Liver (tissue), 9 donors: ENCODE data around the gene HRCT1. TPM values are rescaled to one million over a fixed set of nuclear protein-coding genes. Genes with fewer than 3 reads are reported as not detected.

Experiments used
- DNase-seq: peaks from one replicate; pipeline ENCODE4 v3.0.0-alpha.2; 2017; ENCODE audit warnings: low spot score
- H3K27ac ChIP-seq, 2 donors: one replicate each; pipeline ENCODE4 v1.7.0; 2013; ENCODE audit warnings: inconsistent platforms in 2 of 2, low read length in 2 of 2, control low read depth in 1 of 2, low read depth in 1 of 2, mild to moderate bottlenecking in 1 of 2
- H3K27me3 ChIP-seq, 4 donors: one replicate each; pipeline versions ENCODE4 v1.6.1 to v1.7.0; 2013; ENCODE audit warnings: low read length in 3 of 4, inconsistent platforms in 1 of 4, mild to moderate bottlenecking in 1 of 4, moderate library complexity in 1 of 4; ENCODE audit not compliant: control insufficient read depth in 4 of 4, insufficient read depth in 4 of 4
- H3K36me3 ChIP-seq, 4 donors: one replicate each; pipeline versions ENCODE4 v1.6.1 to v1.7.0; 2013; ENCODE audit warnings: low read length in 3 of 4, mild to moderate bottlenecking in 3 of 4, low read depth in 1 of 4, moderate library complexity in 1 of 4; ENCODE audit not compliant: control insufficient read depth in 4 of 4, insufficient read depth in 3 of 4
- H3K4me1 ChIP-seq, 4 donors: one replicate each; pipeline versions ENCODE4 v1.6.1 to v1.7.0; 2013; ENCODE audit warnings: low read length in 3 of 4, mild to moderate bottlenecking in 3 of 4, moderate library complexity in 1 of 4; ENCODE audit not compliant: control insufficient read depth in 4 of 4, insufficient read depth in 4 of 4
- H3K4me3 ChIP-seq, 3 donors: one replicate each; pipeline versions ENCODE4 v1.6.1 to v1.7.0; 2013; ENCODE audit warnings: low read length in 3 of 3, control low read depth in 1 of 3, low read depth in 1 of 3, mild to moderate bottlenecking in 1 of 3
- H3K9ac ChIP-seq, 2 donors: one replicate each; pipeline ENCODE4 v1.7.0; 2013; ENCODE audit warnings: low read length in 2 of 2, mild to moderate bottlenecking in 2 of 2, moderate library complexity in 2 of 2, control low read depth in 1 of 2, low read depth in 1 of 2
- H3K9me3 ChIP-seq, 4 donors: one replicate each; pipeline versions ENCODE4 v1.6.1 to v1.7.0; 2013; ENCODE audit warnings: low read length in 3 of 4; ENCODE audit not compliant: control insufficient read depth in 4 of 4
- ATF3 ChIP-seq: IDR thresholded peaks from 2 replicates; pipeline ENCODE4 v1.6.1; 2016; ENCODE audit warnings: antibody characterized with exemption
- CTCF ChIP-seq: fragments of 150-350 bp; IDR thresholded peaks from 2 replicates; pipeline ENCODE4 v1.5.1; 2017; ENCODE audit warnings: improper control_type of control experiment, low read depth, low read length; ENCODE audit not compliant: missing input control
- EGR1 ChIP-seq, 2 donors: IDR thresholded peaks; 2 replicates each; pipeline ENCODE4 v1.6.1; 2016 to 2018; ENCODE audit warnings: antibody characterized with exemption in 2 of 2, low read depth in 2 of 2
- FOXA1 ChIP-seq: IDR thresholded peaks from 2 replicates; pipeline ENCODE4 v1.6.1; 2016; ENCODE audit warnings: antibody characterized with exemption
- FOXA2 ChIP-seq: IDR thresholded peaks from 2 replicates; pipeline ENCODE4 v1.6.1; 2016; ENCODE audit warnings: antibody characterized with exemption
- GABPA ChIP-seq, 2 donors: IDR thresholded peaks in 1 of 2; conservative IDR thresholded peaks in 1 of 2; 2 replicates each; pipeline ENCODE4 v1.6.1; 2016; ENCODE audit warnings: antibody characterized with exemption in 2 of 2, mild to moderate bottlenecking in 1 of 2, moderate library complexity in 1 of 2
- HNF4A ChIP-seq, 2 donors: conservative IDR thresholded peaks; 2 replicates each; pipeline ENCODE4 v1.6.1; 2016; ENCODE audit warnings: antibody characterized with exemption in 2 of 2, mild to moderate bottlenecking in 2 of 2
- HNF4G ChIP-seq: IDR thresholded peaks from 2 replicates; pipeline ENCODE4 v1.6.1; 2016; ENCODE audit warnings: antibody characterized with exemption
- JUND ChIP-seq, 2 donors: IDR thresholded peaks; 2 replicates each; pipeline ENCODE4 v1.6.1; 2016; ENCODE audit warnings: antibody characterized with exemption in 2 of 2
- MAX ChIP-seq: IDR thresholded peaks from 2 replicates; pipeline ENCODE4 v1.6.1; 2016; ENCODE audit warnings: antibody characterized with exemption
- NR2F2 ChIP-seq: IDR thresholded peaks from 2 replicates; pipeline ENCODE4 v1.6.1; 2016; ENCODE audit warnings: antibody characterized with exemption
- RAD21 ChIP-seq, 2 donors: IDR thresholded peaks; 2 replicates each; pipeline ENCODE4 v1.6.1; 2016; ENCODE audit warnings: antibody characterized with exemption in 2 of 2, mild to moderate bottlenecking in 2 of 2
- REST ChIP-seq: IDR thresholded peaks from 2 replicates; pipeline ENCODE4 v1.6.1; 2016; ENCODE audit warnings: antibody characterized with exemption, mild to moderate bottlenecking
- RXRA ChIP-seq, 2 donors: IDR thresholded peaks; 2 replicates each; pipeline ENCODE4 v1.6.1; 2017 to 2018; ENCODE audit warnings: antibody characterized with exemption in 2 of 2, mild to moderate bottlenecking in 1 of 2
- SP1 ChIP-seq: IDR thresholded peaks from 2 replicates; pipeline ENCODE4 v1.6.1; 2018; ENCODE audit warnings: antibody characterized with exemption, mild to moderate bottlenecking
- TAF1 ChIP-seq: conservative IDR thresholded peaks from 2 replicates; pipeline ENCODE4 v1.6.1; 2016; ENCODE audit warnings: antibody characterized with exemption, mild to moderate bottlenecking
- YY1 ChIP-seq: IDR thresholded peaks from 2 replicates; pipeline ENCODE4 v1.6.1; 2016; ENCODE audit warnings: antibody characterized with exemption, mild to moderate bottlenecking
- ZBTB33 ChIP-seq: IDR thresholded peaks from 2 replicates; pipeline ENCODE4 v1.6.1; 2016; ENCODE audit warnings: antibody characterized with exemption
- WGBS: extraction: QIAGEN DNeasy Blood & Tissue Kit; methylation state at CpG from one replicate; pipeline ENCODE4 v1.1.7; 2013; 5-methylcytosine and 5-hydroxymethylcytosine counted together
- polyA plus RNA-seq, 2 donors: library from polyadenylated mRNA; stranded (reverse) in 1 of 2; unstranded in 1 of 2; fragments of 200-250 nt in 1 of 2; fragments of >200 nt in 1 of 2; fragmentation: Nextera tagmentation in 1 of 2; extraction: Ambion mirVana in 1 of 2; gene quantifications; one replicate each; pipeline versions ENCODE4 v1.2.1 to v1.2.3, GENCODE V29; 2013 to 2015
- total RNA-seq, 2 donors: library from RNA; depleted of rRNA; stranded (reverse); fragments of >200 nt; gene quantifications; one replicate each; pipeline ENCODE4 v1.2.3, GENCODE V29; 2014
- donor health status: healthy.
- donor health status: healthy.
- donor health status: healthy.
- donor health status: healthy.
- donor health status: healthy.

Gene HRCT1
- total and polyA plus RNA-seq, 4 donors: 0.08 to 2.9 (median 0.27) TPM

GRCh38 chr9:35870351-35870923, 35.6 kb upstream of the HRCT1 start, which contains the start of gene OR13J1:
Gene OR13J1, minus strand, starts transcription at chr9:35870401. Its CDS starts 0 bp downstream, at chr9:35870401.
- 92% methylated on average over 8 of the region's 8 CpGs for WGBS
- Histone ChIP-seq H3K9ac (no peak within 1 kb of the TSS), H3K27ac (no peak within 1 kb of the TSS), H3K4me1 (no peaks in the 10 kb centered on the region), H3K36me3 (no peaks in the 10 kb centered on the region), H3K27me3 (no peaks in the 10 kb centered on the region), H3K9me3 (no peaks in the 10 kb centered on the region), H3K4me3 (no peak within 1 kb of the TSS)
- no peak for DNase-seq
- no peak for TF ChIP-seq NR2F2
- TF ChIP-seq RXRA (IDR thresholded peaks at IDR 0.05): no peak
- TF ChIP-seq JUND (IDR thresholded peaks at IDR 0.05): no peak
- no peak for TF ChIP-seq SP1
- no peak for TF ChIP-seq CTCF
- no peak for TF ChIP-seq GABPA (IDR thresholded peaks at IDR 0.05 in 1 of 2, conservative IDR thresholded peaks at IDR 0.05 in 1 of 2)
- no peak for TF ChIP-seq HNF4G
- no peak for TF ChIP-seq YY1
- TF ChIP-seq HNF4A (conservative IDR thresholded peaks at IDR 0.05): no peak
- TF ChIP-seq TAF1: no peak
- TF ChIP-seq ZBTB33: no peak
- no peak for TF ChIP-seq FOXA2
- no peak for TF ChIP-seq ATF3
- TF ChIP-seq FOXA1: no peak
- TF ChIP-seq RAD21 (IDR thresholded peaks at IDR 0.05): no peak
- TF ChIP-seq EGR1 (IDR thresholded peaks at IDR 0.05; ENCODE audit: low read depth in 2 of 2): no peak
- TF ChIP-seq MAX: no peak
- no peak for TF ChIP-seq REST
